Measurements from ENCODE around the gene JPT2. TPM values are rescaled to one million over a fixed set of nuclear protein-coding genes. Genes with fewer than 3 reads are reported as not detected.

Gene JPT2
- total RNA-seq, 2 experiments from 2014 or later, result 61.5 to 62.2 TPM

- no peak for DNase-seq
- POLR2A ChIA-PET, result no interaction called here
- intact Hi-C loops (cut with micrococcal nuclease), result no loop called here
- TF ChIP-seq CTCF (IDR thresholded peaks at IDR 0.05), result no peak
- no peaks in the 10 kb centered on the region for H3K27me3 Mint-ChIP-seq
- H3K9me3 Mint-ChIP-seq, result no peaks in the 10 kb centered on the region
- H3K4me1 Mint-ChIP-seq (ENCODE audit: low read depth), result no peaks in the 10 kb centered on the region
- CTCF ChIA-PET, result no interaction called here
- H3K27ac Mint-ChIP-seq, result no peak overlapping the region
- no peak for ATAC-seq
- no peak overlapping the region for H3K4me3 Mint-ChIP-seq
- peaks cover 35% of the 10 kb centered on the region for H3K36me3 Mint-ChIP-seq (ENCODE audit: low read depth)
Observed at GRCh38 chr16:1670866-1671265, 7.2 kb upstream of the JPT2 start.

GRCh38 chr16:1673424-1674151, 4.5 kb upstream of the JPT2 start:
- intact Hi-C loops (cut with micrococcal nuclease), result no loop called here
- Mint-ChIP-seq H3K4me1 (ENCODE audit: low read depth) (peaks cover 9% of the 10 kb centered on the region), H3K9me3 (no peaks in the 10 kb centered on the region), H3K27ac (no peak overlapping the region), H3K36me3 (ENCODE audit: low read depth) (peaks cover 35% of the 10 kb centered on the region), H3K27me3 (no peaks in the 10 kb centered on the region), H3K4me3 (no peak overlapping the region)
- ATAC-seq (no peak), DNase-seq (no peak)
- ChIA-PET POLR2A (no interaction called here), CTCF (interaction anchor here (1.9 kb wide), 1 partner anchor 32 kb away, joined by 6 read pairs; the partner anchor contains the start of gene MAPK8IP3)
- TF ChIP-seq CTCF (IDR thresholded peaks at IDR 0.05), result no peak

- H3K4me1 Mint-ChIP-seq (ENCODE audit: low read depth), result peaks cover 14% of the 10 kb centered on the region
- intact Hi-C loops (cut with micrococcal nuclease), result no loop called here
- no peak for TF ChIP-seq CTCF (IDR thresholded peaks at IDR 0.05)
- no peak overlapping the region for H3K27ac Mint-ChIP-seq
- DNase-seq (no peak), ATAC-seq (no peak)
- no peaks in the 10 kb centered on the region for H3K9me3 Mint-ChIP-seq
- H3K4me3 Mint-ChIP-seq, result no peak overlapping the region
- H3K36me3 Mint-ChIP-seq (ENCODE audit: low read depth), result peaks cover 36% of the 10 kb centered on the region
- no peaks in the 10 kb centered on the region for H3K27me3 Mint-ChIP-seq
- ChIA-PET POLR2A (interaction anchor here (1.0 kb wide), 1 partner anchor 23 kb away, joined by 3 read pairs; no protein-coding TSS in a partner anchor), CTCF (interaction anchor here (1.9 kb wide), 1 partner anchor 32 kb away, joined by 6 read pairs; the partner anchor contains the start of gene MAPK8IP3)
Observed at GRCh38 chr16:1674306-1674705, 3.8 kb upstream of the JPT2 start.

- Mint-ChIP-seq H3K4me1 (ENCODE audit: low read depth) (peaks cover 15% of the 10 kb centered on the region), H3K9me3 (no peaks in the 10 kb centered on the region), H3K36me3 (ENCODE audit: low read depth) (peaks cover 30% of the 10 kb centered on the region), H3K27me3 (no peaks in the 10 kb centered on the region), H3K27ac (no peak overlapping the region), H3K4me3 (no peak overlapping the region)
- no peak for DNase-seq
- CTCF ChIA-PET, result no interaction called here
- no peak for TF ChIP-seq CTCF (IDR thresholded peaks at IDR 0.05)
- POLR2A ChIA-PET, result interaction anchor here (1.0 to 1.3 kb wide), 2 partner anchors 22 to 107 kb away, joined by 3 read pairs; partner anchors contain the start of genes NUBP2 and SPSB3
- ATAC-seq, result no peak
- intact Hi-C loops (cut with micrococcal nuclease), result no loop called here
Observed at GRCh38 chr16:1674751-1675664, 3.1 kb upstream of the JPT2 start.

Data from activated CD8-positive, alpha-beta T cell treated with anti-CD3 and anti-CD28 coated beads for 36 hours (primary cell).